NK-92 treated with Interleukin-12 subunit alpha and Interleukin-12 subunit beta, amount 100 ng/mL, for 24 hours (cell line): ENCODE results near the gene STXBP6.
A peak's percentile ranks its signal among the peaks of the same experiment; 100 is the strongest.
"Not testable (repeated sequence)": the region's sequence is repeated elsewhere in the genome, so short reads cannot be mapped to it uniquely, and the experiment has no call there.

Experiments
- DNase-seq: peaks from one replicate; lab custom pipeline; 2025; lab: John Stamatoyannopoulos, UW

Gene STXBP6

GRCh38 chr14:24828486-24828885 is 221.5 kb downstream of the STXBP6 start:
- no peak for DNase-seq

GRCh38 chr14:24826390-24826789 is 223.6 kb downstream of the STXBP6 start:
- no peak for DNase-seq

GRCh38 chr14:24820616-24821015 is 229.3 kb downstream of the STXBP6 start:
- no peak for DNase-seq

- no peak for DNase-seq
Observed at GRCh38 chr14:24818823-24819341, 231.1 kb downstream of the STXBP6 start.

- DNase-seq: no peak
Observed at GRCh38 chr14:24818058-24818822, 231.7 kb downstream of the STXBP6 start.

GRCh38 chr14:24817212-24818057 is 232.5 kb downstream of the STXBP6 start:
- no peak for DNase-seq

GRCh38 chr14:24816929-24817211 is 233.1 kb downstream of the STXBP6 start:
- no peak for DNase-seq

GRCh38 chr14:24816011-24816928 is 233.7 kb downstream of the STXBP6 start:
- no peak for DNase-seq

- no peak for DNase-seq
Observed at GRCh38 chr14:24815543-24815942, 234.4 kb downstream of the STXBP6 start.

GRCh38 chr14:24814944-24815343 is 235.0 kb downstream of the STXBP6 start:
- DNase-seq: no peak

- DNase-seq: no peak
Observed at GRCh38 chr14:24814346-24814745, 235.6 kb downstream of the STXBP6 start.

GRCh38 chr14:24813819-24814259 is 236.1 kb downstream of the STXBP6 start:
- no peak for DNase-seq

- DNase-seq: no peak
Observed at GRCh38 chr14:24813089-24813815, 236.7 kb downstream of the STXBP6 start.

GRCh38 chr14:24809135-24809534 is 240.8 kb downstream of the STXBP6 start:
- no peak for DNase-seq

- DNase-seq: no peak
Observed at GRCh38 chr14:24808412-24808811, 241.5 kb downstream of the STXBP6 start.

- peak; percentile 7 for DNase-seq
Observed at GRCh38 chr14:24806061-24806678, 243.8 kb downstream of the STXBP6 start.

GRCh38 chr14:24804552-24805212 is 245.3 kb downstream of the STXBP6 start:
- no peak for DNase-seq

GRCh38 chr14:24803933-24804494 is 245.9 kb downstream of the STXBP6 start:
- no peak for DNase-seq

- not testable (repeated sequence) for DNase-seq
Observed at GRCh38 chr14:24803426-24803825, 246.5 kb downstream of the STXBP6 start.

GRCh38 chr14:24802236-24802635 is 247.7 kb downstream of the STXBP6 start:
- DNase-seq: no peak
